ENCODE measurements around the gene CMC2.

- TF ChIP-seq ZNF274 (IDR thresholded peaks at IDR 0.05; ENCODE audit: low read depth, low read length) (no peak), YY1 (IDR thresholded peaks at IDR 0.05; ENCODE audit: insufficient read depth, insufficient read length) (no peak)
Measured at GRCh38 chr16:80940069-80940856, 66.4 kb downstream of the CMC2 start.

Measured in NT2/D1 (cell line).